ENCODE results near the gene CYP2F1. TPM values are rescaled to one million over a fixed set of nuclear protein-coding genes. Genes with fewer than 3 reads are reported as not detected.
"Not testable (repeated sequence)": the region's sequence is repeated elsewhere in the genome, so short reads cannot be mapped to it uniquely, and the experiment has no call there.

The CYP2F1 gene
- total and polyA plus RNA-seq, 12 donors = not detected

DNA sequence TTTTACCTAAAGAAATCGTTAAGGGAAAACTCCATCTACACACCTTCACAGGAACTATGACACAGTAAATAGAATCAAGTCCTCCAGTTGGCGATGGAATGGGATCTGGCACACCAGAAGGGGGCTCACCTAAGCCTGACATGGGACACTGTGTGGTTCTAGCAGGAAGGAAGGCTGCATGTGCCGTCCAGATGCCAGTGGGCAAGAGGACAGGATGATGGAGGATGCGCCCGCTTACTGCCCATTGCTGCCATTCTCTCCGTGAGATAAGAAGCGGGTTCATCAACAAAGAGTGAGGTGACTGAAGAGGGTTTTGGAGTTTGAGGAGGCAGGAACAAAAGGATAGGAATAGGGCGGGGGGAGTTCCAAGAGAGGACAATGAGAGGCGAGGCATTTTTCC is 2.9 kb upstream of the CYP2F1 start:
- Histone ChIP-seq H3K9me3 (replicated peaks in 1 of 3) (no peaks in the 10 kb centered on the region), H3K27ac (no peak overlapping the region), H3K4me1 (replicated peaks in 1 of 2) (no peaks in the 10 kb centered on the region), H3K4me3 (no peak overlapping the region), H3K36me3 (replicated peaks in 1 of 2) (no peaks in the 10 kb centered on the region), H3K27me3 (no peaks in the 10 kb centered on the region)
- intact Hi-C loops (cut with DNase I) = no loop called here
- no peak for TF ChIP-seq POLR2A (IDR thresholded peaks at IDR 0.05)
- no peak for TF ChIP-seq CTCF (IDR thresholded peaks at IDR 0.05)
- DNase-seq = no peak
- WGBS, 4 donors = 76 to 85% (median 85%) methylated on average over 9 of the region's 9 CpGs

DNA sequence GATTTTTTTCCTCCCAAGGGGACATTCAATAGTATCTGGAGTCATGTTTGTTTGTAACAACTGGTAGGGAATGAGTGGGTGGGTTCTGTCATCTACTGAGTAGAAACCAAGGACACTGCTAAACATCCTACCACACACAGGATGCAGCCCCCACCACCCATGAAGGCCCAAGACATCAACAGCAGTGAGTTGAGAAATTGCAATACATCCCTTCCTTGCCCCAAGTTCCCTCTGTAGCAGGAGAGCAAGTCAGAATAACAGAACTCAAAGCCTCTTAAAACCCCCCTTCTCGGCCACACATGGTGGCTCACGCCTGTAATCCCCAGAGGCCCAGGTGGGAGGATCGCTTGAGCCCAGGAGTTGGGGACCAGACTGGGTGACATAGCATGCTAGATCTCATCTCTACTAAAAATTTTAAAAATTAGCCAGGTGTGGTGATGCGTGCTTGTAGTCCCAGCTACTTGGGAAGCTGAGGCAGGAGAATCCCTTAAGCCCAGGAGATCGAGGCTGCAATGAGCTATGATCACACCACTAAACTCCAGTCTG is 2.4 kb upstream of the CYP2F1 start:
- Histone ChIP-seq H3K27me3 (no peaks in the 10 kb centered on the region), H3K36me3 (replicated peaks in 1 of 2) (no peaks in the 10 kb centered on the region), H3K27ac (no peak overlapping the region), H3K4me3 (no peak overlapping the region), H3K4me1 (replicated peaks in 1 of 2) (no peaks in the 10 kb centered on the region), H3K9me3 (replicated peaks in 1 of 3) (no peaks in the 10 kb centered on the region)
- WGBS, 4 donors = 85 to 95% (median 93%) methylated on average over 4 to 5 of the region's 5 CpGs
- no peak for DNase-seq
- intact Hi-C loops (cut with DNase I) = no loop called here
- TF ChIP-seq POLR2A (IDR thresholded peaks at IDR 0.05) (no peak), CTCF (IDR thresholded peaks at IDR 0.05) (no peak)

GRCh38 chr19:41112728-41113290 is 1.4 kb upstream of the CYP2F1 start:
- 80 to 86% (median 82%) methylated on average over 7 of the region's 7 CpGs for WGBS, 4 donors
- no peaks in the 10 kb centered on the region for H3K9me3 ChIP-seq (replicated peaks in 1 of 3)
- no peaks in the 10 kb centered on the region for H3K27me3 ChIP-seq

GRCh38 chr19:41116261-41116660 is 2.0 kb downstream of the CYP2F1 start:
- Histone ChIP-seq H3K27ac (no peak overlapping the region), H3K4me1 (replicated peaks in 1 of 2) (no peaks in the 10 kb centered on the region), H3K36me3 (replicated peaks in 1 of 2) (no peaks in the 10 kb centered on the region), H3K27me3 (no peaks in the 10 kb centered on the region), H3K4me3 (no peak overlapping the region), H3K9me3 (replicated peaks in 1 of 3) (no peaks in the 10 kb centered on the region)
- DNase-seq = no peak
- intact Hi-C loops (cut with DNase I) = no loop called here
- WGBS, 4 donors = 71 to 96% (median 80%) methylated on average over 7 to 8 of the region's 8 CpGs
- TF ChIP-seq CTCF (IDR thresholded peaks at IDR 0.05) (no peak), POLR2A (IDR thresholded peaks at IDR 0.05) (no peak)

More at GRCh38 chr19:41112728-41113290, 1.4 kb upstream of the CYP2F1 start:
- Histone ChIP-seq H3K36me3 (replicated peaks in 1 of 2) (no peaks in the 10 kb centered on the region), H3K4me3 (no peak overlapping the region), H3K4me1 (replicated peaks in 1 of 2) (no peaks in the 10 kb centered on the region), H3K27ac (no peak overlapping the region)
- intact Hi-C loops (cut with DNase I) = no loop called here
- TF ChIP-seq CTCF (IDR thresholded peaks at IDR 0.05) (no peak), POLR2A (IDR thresholded peaks at IDR 0.05) (no peak)
- DNase-seq = no peak

GRCh38 chr19:41120929-41121911 is 7.0 kb downstream of the CYP2F1 start:
- H3K36me3 ChIP-seq (replicated peaks in 1 of 2); intact Hi-C loops (cut with DNase I); H3K27me3 ChIP-seq; H3K4me3 ChIP-seq; H3K27ac ChIP-seq; H3K4me1 ChIP-seq (replicated peaks in 1 of 2); DNase-seq; H3K9me3 ChIP-seq (replicated peaks in 1 of 3): not testable (repeated sequence)
- 75 to 83% (median 81%) methylated on average over 30 to 37 of the region's 41 CpGs for WGBS, 4 donors

DNA sequence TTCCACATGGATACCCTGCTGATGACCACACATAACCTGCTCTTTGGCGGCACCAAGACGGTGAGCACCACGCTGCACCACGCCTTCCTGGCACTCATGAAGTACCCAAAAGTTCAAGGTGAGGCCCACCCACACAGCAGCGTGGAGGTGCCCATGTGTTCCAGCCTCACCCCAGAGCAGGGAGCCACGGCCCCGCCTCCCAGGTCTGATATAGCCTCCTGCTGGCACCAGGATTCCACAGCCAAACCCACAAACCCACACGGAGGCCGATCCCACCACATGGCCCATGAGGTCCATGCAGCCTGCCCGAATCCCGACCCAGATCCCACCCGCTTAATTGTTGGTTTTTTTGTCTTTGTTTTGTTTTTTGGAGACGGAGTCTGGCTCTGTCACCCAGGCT is 8.6 kb downstream of the CYP2F1 start:
- H3K27ac ChIP-seq; DNase-seq; H3K4me1 ChIP-seq (replicated peaks in 1 of 2); H3K36me3 ChIP-seq (replicated peaks in 1 of 2); H3K9me3 ChIP-seq (replicated peaks in 1 of 3); H3K27me3 ChIP-seq; H3K4me3 ChIP-seq; intact Hi-C loops (cut with DNase I): not testable (repeated sequence)
- WGBS, 4 donors = 75 to 86% (median 80%) methylated on average over 10 to 13 of the region's 13 CpGs
